ENCODE measurements around the gene MSLN. TPM values are rescaled to one million over a fixed set of nuclear protein-coding genes. Genes with fewer than 3 reads are reported as not detected.

The MSLN gene
- total and polyA plus RNA-seq, 9 of the 15 experiments (the other 6 are each of a cell fraction or from before 2014, with no cell fraction given), result not detected

DNA sequence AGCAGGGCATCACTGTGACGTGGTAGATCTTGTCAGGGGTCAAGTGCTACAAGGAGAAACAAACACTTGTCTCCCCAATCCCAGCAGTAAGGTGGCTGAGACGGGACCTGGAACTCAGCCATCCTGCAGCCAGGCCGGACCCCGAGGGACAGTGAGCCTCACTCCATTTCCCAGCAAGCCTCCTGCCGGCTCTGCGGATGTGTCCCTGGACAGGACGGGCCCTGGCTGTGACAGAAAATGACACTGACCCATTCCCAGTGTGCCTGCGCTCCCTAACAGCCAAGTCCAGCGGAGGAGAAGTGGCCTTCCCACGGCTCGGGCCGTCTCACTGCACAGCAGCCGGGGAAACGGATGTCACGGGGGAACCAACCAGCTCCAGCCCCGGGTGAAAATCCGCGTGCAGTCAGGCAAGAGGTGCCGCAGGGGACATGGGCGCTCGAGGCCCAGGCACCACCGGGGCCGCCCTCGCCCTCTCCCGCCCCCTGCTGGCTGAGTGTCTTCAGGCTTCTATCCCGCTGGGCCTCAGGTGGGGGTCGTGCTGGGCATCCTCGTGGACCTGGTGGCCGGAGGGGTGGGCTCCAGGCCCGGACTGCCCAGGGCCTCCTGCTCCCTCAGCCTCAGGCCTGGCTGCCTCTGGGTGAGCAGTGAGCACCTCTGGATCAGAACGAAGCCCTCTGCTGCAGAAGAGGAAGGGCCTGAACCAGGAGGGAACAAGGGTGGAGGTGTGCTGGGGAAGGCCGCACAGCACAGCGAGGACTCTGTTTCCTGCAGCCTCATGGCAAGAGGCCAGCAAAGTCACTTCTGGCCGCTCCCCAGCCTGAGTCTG is 26.9 kb upstream of the MSLN start:
- whole genome bisulfite sequencing (ENCODE audit: insufficient coverage, low coverage, missing lambda C conversion rate), result 78% methylated on average over 19 of the region's 34 CpGs
- no TSS peak for BruUV-seq (replicated peaks)
- peak; percentile 48 to 61 (median 56) for DNase-seq (ENCODE audit: extremely low read depth in 1 of 4, low spot score in 3 of 4)
- intact Hi-C loops (cut with micrococcal nuclease), result no loop called here
- Histone ChIP-seq H4K20me1 (replicated peaks; ENCODE audit: control insufficient read depth, insufficient read depth, low read length) (no peaks in the 10 kb centered on the region; the same call in 1 of the 2 replicates), H3K4me2 (ENCODE audit: insufficient read depth, low read length) (no peak overlapping the region), H3K9me1 (ENCODE audit: control insufficient read depth, insufficient read depth, low read length) (peaks cover 6% of the 10 kb centered on the region), H3K79me2 (ENCODE audit: control insufficient read depth, insufficient read depth, low read length) (peaks cover 15% of the 10 kb centered on the region), H3K4me3 (no peak overlapping the region), H3K9me3 (replicated peaks; ENCODE audit: control insufficient read depth, insufficient read depth, low read depth, low read length) (no peaks in the 10 kb centered on the region), H3K27me3 (ENCODE audit: control insufficient read depth in 2 of 2, insufficient read depth in 2 of 2, low read length in 2 of 2) (no peaks in the 10 kb centered on the region), H3K27ac (ENCODE audit: extremely low read depth, low read depth, low read length) (no peak overlapping the region), H3K9ac (ENCODE audit: insufficient read depth in 1 of 2, low read depth in 2 of 2, low read length in 2 of 2) (peak overlapping the region in 1 of 2 experiments; percentile 89; a peak in 2 of 4 replicates), H3K36me3 (ENCODE audit: control insufficient read depth, insufficient read depth, low read length) (peaks cover 87% of the 10 kb centered on the region; the same call in 2 of the 3 replicates), H2AFZ (ENCODE audit: low read depth, low read length) (no peak overlapping the region), H3K4me1 (replicated peaks in 1 of 2; ENCODE audit: control insufficient read depth in 2 of 2, insufficient read depth in 2 of 2, low read length in 2 of 2) (peaks cover 13 to 96% of the 10 kb centered on the region in 2 experiments)
- CTCF ChIA-PET (ENCODE audit: low intra/inter-chr PET ratio), result interaction anchor here (0.6 kb wide), 1 partner anchor 52 kb away, joined by 3 read pairs; no protein-coding TSS in a partner anchor
- FAIRE-seq, result no peak
- ATAC-seq, result peak; percentile 71
- POLR2A ChIA-PET, result interaction anchor here (0.6 kb wide), 1 partner anchor 88 kb away, joined by 3 read pairs; no protein-coding TSS in a partner anchor
- in situ Hi-C loops (cut with MboI), result no loop called here
- TF ChIP-seq CREM (IDR thresholded peaks at IDR 0.05; ENCODE audit: low read depth), result no peak
- TF ChIP-seq PCBP1 (IDR thresholded peaks at IDR 0.05; ENCODE audit: low read depth, low read length, poor library complexity, severe bottlenecking), result peak; percentile 70
- TF ChIP-seq EZH2 (IDR thresholded peaks at IDR 0.05; ENCODE audit: borderline replicate concordance, low read depth, low read length), result no peak
- TF ChIP-seq TAF9B (IDR thresholded peaks at IDR 0.05; ENCODE audit: partially characterized antibody), result no peak
- no peak for TF ChIP-seq XRCC4 (IDR thresholded peaks at IDR 0.05; ENCODE audit: extremely low read depth, insufficient read depth, insufficient read length)
- TF ChIP-seq, protein P1, sequence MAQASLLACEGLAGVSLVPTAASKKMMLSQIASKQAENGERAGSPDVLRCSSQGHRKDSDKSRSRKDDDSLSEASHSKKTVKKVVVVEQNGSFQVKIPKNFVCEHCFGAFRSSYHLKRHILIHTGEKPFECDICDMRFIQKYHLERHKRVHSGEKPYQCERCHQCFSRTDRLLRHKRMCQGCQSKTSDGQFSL (CRISPR knock-in tag; IDR thresholded peaks at IDR 0.05), result 0 out of 2 replicates have a peak, but pooled peaks have one; percentile 32
- TF ChIP-seq, protein P1 (tag; IDR thresholded peaks at IDR 0.05), result no peak
- TF ChIP-seq, protein P2, sequence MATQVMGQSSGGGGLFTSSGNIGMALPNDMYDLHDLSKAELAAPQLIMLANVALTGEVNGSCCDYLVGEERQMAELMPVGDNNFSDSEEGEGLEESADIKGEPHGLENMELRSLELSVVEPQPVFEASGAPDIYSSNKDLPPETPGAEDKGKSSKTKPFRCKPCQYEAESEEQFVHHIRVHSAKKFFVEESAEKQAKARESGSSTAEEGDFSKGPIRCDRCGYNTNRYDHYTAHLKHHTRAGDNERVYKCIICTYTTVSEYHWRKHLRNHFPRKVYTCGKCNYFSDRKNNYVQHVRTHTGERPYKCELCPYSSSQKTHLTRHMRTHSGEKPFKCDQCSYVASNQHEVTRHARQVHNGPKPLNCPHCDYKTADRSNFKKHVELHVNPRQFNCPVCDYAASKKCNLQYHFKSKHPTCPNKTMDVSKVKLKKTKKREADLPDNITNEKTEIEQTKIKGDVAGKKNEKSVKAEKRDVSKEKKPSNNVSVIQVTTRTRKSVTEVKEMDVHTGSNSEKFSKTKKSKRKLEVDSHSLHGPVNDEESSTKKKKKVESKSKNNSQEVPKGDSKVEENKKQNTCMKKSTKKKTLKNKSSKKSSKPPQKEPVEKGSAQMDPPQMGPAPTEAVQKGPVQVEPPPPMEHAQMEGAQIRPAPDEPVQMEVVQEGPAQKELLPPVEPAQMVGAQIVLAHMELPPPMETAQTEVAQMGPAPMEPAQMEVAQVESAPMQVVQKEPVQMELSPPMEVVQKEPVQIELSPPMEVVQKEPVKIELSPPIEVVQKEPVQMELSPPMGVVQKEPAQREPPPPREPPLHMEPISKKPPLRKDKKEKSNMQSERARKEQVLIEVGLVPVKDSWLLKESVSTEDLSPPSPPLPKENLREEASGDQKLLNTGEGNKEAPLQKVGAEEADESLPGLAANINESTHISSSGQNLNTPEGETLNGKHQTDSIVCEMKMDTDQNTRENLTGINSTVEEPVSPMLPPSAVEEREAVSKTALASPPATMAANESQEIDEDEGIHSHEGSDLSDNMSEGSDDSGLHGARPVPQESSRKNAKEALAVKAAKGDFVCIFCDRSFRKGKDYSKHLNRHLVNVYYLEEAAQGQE (IDR thresholded peaks at IDR 0.05; ENCODE audit: borderline replicate concordance), result peak; percentile 29; the same call in 1 of the 2 replicates
- TF ChIP-seq, protein P2 (CRISPR knock-in tag; IDR thresholded peaks at IDR 0.05; ENCODE audit: low read depth), result no peak
- TF ChIP-seq, protein P3, sequence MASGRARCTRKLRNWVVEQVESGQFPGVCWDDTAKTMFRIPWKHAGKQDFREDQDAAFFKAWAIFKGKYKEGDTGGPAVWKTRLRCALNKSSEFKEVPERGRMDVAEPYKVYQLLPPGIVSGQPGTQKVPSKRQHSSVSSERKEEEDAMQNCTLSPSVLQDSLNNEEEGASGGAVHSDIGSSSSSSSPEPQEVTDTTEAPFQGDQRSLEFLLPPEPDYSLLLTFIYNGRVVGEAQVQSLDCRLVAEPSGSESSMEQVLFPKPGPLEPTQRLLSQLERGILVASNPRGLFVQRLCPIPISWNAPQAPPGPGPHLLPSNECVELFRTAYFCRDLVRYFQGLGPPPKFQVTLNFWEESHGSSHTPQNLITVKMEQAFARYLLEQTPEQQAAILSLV (tag; IDR thresholded peaks at IDR 0.05), result no peak
- 0 out of 2 replicates have a peak, but pooled peaks have one; percentile 16 for TF ChIP-seq SMC3 (conservative IDR thresholded peaks at IDR 0.05; ENCODE audit: insufficient read depth, low read depth, low read length)
